GM18507 (cell line): ENCODE results near the gene RPP30.

Experiments
- DNase-seq: peaks from one replicate; pipeline ENCODE4 v3.0.0; 2011; ENCODE audit warnings: low read depth; ENCODE audit not compliant: insufficient read length; ENCODE audit errors: extremely low spot score
- FAIRE-seq: peaks from 2 replicates; lab custom pipeline; 2011; peaks lifted over from hg19 to GRCh38; lab: Jason Lieb, UNC

The RPP30 gene

GRCh38 chr10:90871766-90872647 lies at the start of gene RPP30:
Gene RPP30 (plus strand): TSS chr10:90871974. CDS start chr10:90871987, 13 bp downstream.
- DNase-seq = peak; percentile 64
- FAIRE-seq = peak; percentile 95

- FAIRE-seq (no peak), DNase-seq (no peak)
Observed at GRCh38 chr10:90822508-90822907, 49.3 kb upstream of the RPP30 start.

- DNase-seq (no peak), FAIRE-seq (no peak)
Observed at GRCh38 chr10:90832111-90832510, 39.7 kb upstream of the RPP30 start.

DNA sequence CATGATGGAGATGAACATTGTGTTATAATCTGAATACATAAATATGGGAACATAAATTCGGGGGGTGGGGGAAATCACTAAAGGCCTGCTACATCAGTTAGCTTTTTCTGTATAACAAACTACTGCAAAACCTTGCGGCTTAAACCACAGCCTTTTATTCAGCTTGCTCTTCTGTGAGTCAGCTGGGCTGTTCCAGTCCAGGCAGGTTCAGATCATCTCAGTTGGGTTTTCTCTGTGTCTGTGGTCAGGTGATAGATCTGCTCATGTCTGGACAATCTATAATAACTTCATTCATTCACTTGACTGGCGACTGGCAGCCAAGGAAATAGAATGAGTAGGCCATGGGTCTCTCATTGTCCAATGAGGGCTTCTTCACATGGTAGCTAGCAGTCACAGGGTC lies 37.4 kb upstream of the RPP30 start:
- FAIRE-seq = no peak
- no peak for DNase-seq

DNA sequence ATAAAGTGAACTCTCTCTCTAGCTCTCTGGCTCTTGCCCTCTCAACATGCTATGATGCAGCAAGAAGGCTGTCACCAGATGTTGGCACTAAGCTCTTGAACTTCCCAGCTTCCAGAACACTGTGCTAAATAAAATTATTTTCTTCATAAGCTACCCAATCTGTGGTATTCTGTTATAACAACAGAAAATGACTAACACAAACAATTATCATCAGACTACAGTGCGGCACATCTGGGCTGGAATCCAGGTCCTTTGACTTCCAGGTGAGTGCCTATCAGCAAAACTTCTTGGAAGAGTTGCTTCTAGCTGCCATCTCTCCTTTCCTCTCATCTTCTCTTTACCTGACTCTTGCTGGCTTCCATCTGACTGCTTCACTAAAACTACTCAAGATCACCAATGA lies 34.3 kb upstream of the RPP30 start:
- FAIRE-seq (no peak), DNase-seq (no peak)

- no peak for FAIRE-seq
- DNase-seq = no peak
Observed at GRCh38 chr10:90842725-90843124, 29.0 kb upstream of the RPP30 start.

DNA sequence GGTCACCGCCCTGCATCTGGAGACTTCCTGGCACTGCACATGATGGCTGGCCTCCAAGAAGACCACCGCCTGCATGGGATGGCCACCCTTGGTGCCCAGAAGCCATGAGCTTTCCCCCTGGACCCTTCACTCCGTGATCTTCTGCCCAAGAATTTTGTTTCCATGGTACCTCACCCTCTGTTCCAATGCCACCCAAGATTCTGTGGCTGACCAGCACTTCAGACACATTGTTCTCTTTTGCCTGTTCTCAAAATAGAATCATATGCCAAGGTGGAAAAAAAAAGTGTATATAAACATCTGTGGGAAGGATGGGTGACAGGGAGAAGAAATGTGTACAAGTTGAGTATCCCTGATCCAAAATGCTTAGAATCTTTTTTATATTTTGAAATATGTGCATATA lies 26.0 kb upstream of the RPP30 start:
- FAIRE-seq (no peak), DNase-seq (no peak)

DNA sequence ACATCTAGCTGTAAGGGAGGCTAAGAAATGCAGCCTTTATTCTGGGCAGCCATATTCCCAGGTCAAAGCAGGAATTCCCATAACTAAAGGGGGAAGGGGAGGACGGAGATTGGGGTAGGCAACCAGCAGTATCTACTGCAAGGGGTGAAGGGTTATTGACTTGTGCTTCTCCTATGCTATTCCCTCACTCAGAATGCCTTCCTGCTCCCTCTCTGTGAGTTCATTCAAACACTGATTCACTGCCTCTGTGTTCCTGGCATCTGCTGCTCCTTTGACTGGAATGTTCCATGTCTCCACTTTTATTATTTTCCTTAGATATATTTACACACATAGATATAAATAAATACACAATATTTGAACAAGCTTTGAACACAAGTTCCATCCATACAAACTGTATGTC lies 25.0 kb upstream of the RPP30 start:
- FAIRE-seq = no peak
- no peak for DNase-seq

GRCh38 chr10:90847436-90847835 lies 24.3 kb upstream of the RPP30 start:
- FAIRE-seq = no peak

GRCh38 chr10:90849956-90850749 lies 21.6 kb upstream of the RPP30 start:
- FAIRE-seq (no peak), DNase-seq (no peak)

More at GRCh38 chr10:90847436-90847835, 24.3 kb upstream of the RPP30 start:
- DNase-seq = no peak

- DNase-seq (no peak), FAIRE-seq (no peak)
Observed at GRCh38 chr10:90855126-90855525, 16.6 kb upstream of the RPP30 start.

GRCh38 chr10:90856261-90856660 lies 15.5 kb upstream of the RPP30 start:
- no peak for DNase-seq
- no peak for FAIRE-seq

GRCh38 chr10:90856964-90857634 lies 14.7 kb upstream of the RPP30 start:
- no peak for DNase-seq
- no peak for FAIRE-seq

DNA sequence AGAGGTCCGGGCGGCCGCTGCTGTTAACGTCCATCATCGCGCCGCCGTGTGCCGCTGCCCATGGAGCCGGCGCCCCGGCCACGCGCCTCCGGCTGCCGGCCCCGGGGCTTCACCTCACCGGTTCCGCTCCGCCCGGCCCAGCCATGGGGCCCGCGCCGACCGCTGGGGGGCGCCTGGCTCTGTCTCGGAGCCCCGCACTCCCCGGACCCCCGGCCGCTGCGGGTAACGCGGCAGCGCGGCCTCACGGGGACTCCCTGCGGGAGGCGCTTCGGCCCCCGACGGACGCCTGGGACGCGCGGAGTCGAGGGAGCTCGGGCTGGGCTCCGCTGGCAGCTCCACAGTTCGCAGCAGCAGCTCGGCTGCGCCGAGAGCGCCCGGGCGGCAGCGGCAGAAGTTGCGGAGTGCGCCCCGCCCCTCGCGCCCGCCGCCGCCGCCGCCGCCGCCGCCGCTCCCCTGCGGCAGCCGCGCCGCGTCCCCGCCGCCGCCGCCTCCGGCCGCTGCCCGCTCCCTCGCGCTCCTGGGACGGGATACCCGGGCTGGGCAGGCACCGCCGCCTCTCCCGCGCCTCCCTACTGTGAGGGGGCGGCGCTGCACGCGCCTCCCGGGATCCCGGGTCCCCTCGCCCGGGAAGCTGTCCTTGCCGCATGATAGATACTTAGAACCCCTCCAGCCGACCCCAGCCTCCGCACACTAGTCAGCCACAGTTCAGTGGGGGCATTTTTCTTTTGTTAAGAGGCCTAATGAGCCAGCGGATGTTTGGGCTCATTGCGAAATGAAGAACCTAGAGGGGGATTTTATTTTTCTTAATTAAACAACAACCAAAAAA lies 13.9 kb upstream of the RPP30 start, which contains the start of gene HTR7:
TSS of gene HTR7 (minus strand) at position 405 of the 826 bp plus-strand sequence. CDS start at position 37, 368 bp downstream.
- DNase-seq (peak; percentile 46), FAIRE-seq (no peak)

GRCh38 chr10:90858461-90858968 lies 13.3 kb upstream of the RPP30 start:
- DNase-seq (no peak), FAIRE-seq (no peak)

- DNase-seq (no peak), FAIRE-seq (no peak)
Observed at GRCh38 chr10:90859321-90859751, 12.4 kb upstream of the RPP30 start.

GRCh38 chr10:90860790-90861189 lies 11.0 kb upstream of the RPP30 start:
- FAIRE-seq = no peak
- DNase-seq = no peak

DNA sequence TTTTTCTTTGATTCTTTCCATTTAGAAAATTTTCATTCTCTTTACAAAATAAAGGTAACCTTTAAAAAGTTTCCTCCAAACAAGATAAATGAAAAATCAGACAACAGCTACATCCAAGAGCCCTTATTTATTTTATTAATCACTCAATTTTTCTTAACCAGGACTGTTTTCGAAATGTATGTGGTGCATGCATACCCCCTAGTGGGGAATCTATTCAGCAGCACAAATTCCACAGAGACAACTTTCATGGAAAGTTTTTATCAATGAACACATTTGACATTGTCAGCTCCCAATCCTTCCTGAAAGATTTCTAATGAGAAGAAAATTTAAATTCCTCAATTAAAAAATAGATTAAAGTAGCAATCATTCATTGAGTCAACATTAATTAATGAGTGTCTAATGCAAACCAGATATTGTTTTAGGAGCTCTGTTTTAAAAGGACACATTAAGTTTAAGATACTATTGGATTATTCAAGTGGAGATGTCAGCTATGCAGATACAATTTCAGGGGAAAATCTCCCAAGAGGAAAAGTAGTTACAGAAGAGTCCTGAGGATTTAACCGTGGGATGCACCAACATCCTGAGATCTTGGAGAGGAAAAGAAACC lies 8.8 kb upstream of the RPP30 start:
- FAIRE-seq = peak; percentile 29
- no peak for DNase-seq
